Neural cell (in vitro differentiated cells): Measurements from ENCODE around the gene MERTK. TPM values are rescaled to one million over a fixed set of nuclear protein-coding genes. Genes with fewer than 3 reads are reported as not detected.
"Not testable (repeated sequence)": the region's sequence is repeated elsewhere in the genome, so short reads cannot be mapped to it uniquely, and the experiment has no call there.

ENCODE experiments used
- H2AFZ ChIP-seq: fragments of 200-600, 300-800 bp; sonication (generic), shearing (Covaris generic); 2 replicates; pipeline ENCODE4 v1.6.0; 2014; ENCODE audit warnings: low read depth, mild to moderate bottlenecking, antibody characterized with exemption, low read length, moderate library complexity
- H3F3A ChIP-seq: fragments of 200-600 bp; shearing (Covaris generic); 2 replicates; pipeline ENCODE4 v1.6.1; 2016; ENCODE audit warnings: mild to moderate bottlenecking, moderate library complexity, mixed read lengths, antibody characterized with exemption, low read length; ENCODE audit not compliant: insufficient read depth, poor library complexity, severe bottlenecking
- H3K27ac ChIP-seq: fragments of 200-600, 300-800 bp; sonication (generic), shearing (Covaris generic); 2 replicates; pipeline ENCODE4 v1.5.1; 2014; ENCODE audit warnings: mild to moderate bottlenecking, low read length, moderate library complexity
- H3K27me3 ChIP-seq: fragments of 300-800, 200-600 bp; sonication (generic), shearing (Covaris generic); 2 replicates; pipeline ENCODE4 v1.6.0; 2014; ENCODE audit warnings: mild to moderate bottlenecking, low read depth, low read length, moderate library complexity; ENCODE audit not compliant: insufficient read depth
- H3K36me3 ChIP-seq: fragments of 300-800, 200-600 bp; sonication (generic), shearing (Covaris generic); 2 replicates; pipeline ENCODE4 v1.5.1; 2014; ENCODE audit warnings: mild to moderate bottlenecking, antibody characterized with exemption, low read length, moderate library complexity; ENCODE audit not compliant: insufficient read depth
- H3K4me2 ChIP-seq: fragments of 300-800, 200-600 bp; sonication (generic), shearing (Covaris generic); 2 replicates; pipeline ENCODE4 v1.6.0; 2014; ENCODE audit warnings: mild to moderate bottlenecking, low read length
- H3K4me3 ChIP-seq: fragments of 300-800, 200-600 bp; sonication (generic), shearing (Covaris generic); 2 replicates; pipeline ENCODE4 v1.5.1; 2014; ENCODE audit warnings: mild to moderate bottlenecking, low read length, moderate library complexity
- H3K79me2 ChIP-seq: fragments of 200-600 bp; shearing (Covaris generic); replicated peaks from 2 replicates; pipeline ENCODE4 v1.6.0; 2014; ENCODE audit warnings: mild to moderate bottlenecking, low read length, moderate library complexity; ENCODE audit not compliant: insufficient read depth
- H3K9ac ChIP-seq: fragments of 300-800, 200-600 bp; sonication (generic), shearing (Covaris generic); 2 replicates; pipeline ENCODE4 v1.6.1; 2016; ENCODE audit warnings: mild to moderate bottlenecking, low read length, mixed read lengths
- H3K9me2 ChIP-seq: fragments of 200-600 bp; shearing (Covaris generic); 2 replicates; pipeline ENCODE4 v1.6.1; 2016; ENCODE audit warnings: mild to moderate bottlenecking, low read length, mixed read lengths; ENCODE audit not compliant: insufficient read depth
- H3K9me3 ChIP-seq: fragments of 200-600, 300-800 bp; sonication (generic), shearing (Covaris generic); 2 replicates; pipeline ENCODE4 v1.6.1; 2016; ENCODE audit warnings: mild to moderate bottlenecking, mixed run types, low read length, moderate library complexity, mixed read lengths
- H4K20me1 ChIP-seq: fragments of 200-600 bp; shearing (Covaris generic); 2 replicates; pipeline ENCODE4 v1.6.1; 2016; ENCODE audit warnings: mild to moderate bottlenecking, mixed run types; ENCODE audit not compliant: insufficient read depth
- EP300 ChIP-seq: fragments of 450-650 bp; conservative IDR thresholded peaks from 2 replicates; pipeline ENCODE4 v1.6.1; 2014; ENCODE audit warnings: antibody characterized with exemption, mild to moderate bottlenecking, moderate library complexity; ENCODE audit not compliant: poor library complexity, severe bottlenecking
- EZH2 ChIP-seq: fragments of 200-600, 300-800 bp; shearing (Covaris generic), sonication (generic); IDR thresholded peaks from 2 replicates; pipeline ENCODE4 v1.6.1; 2014; ENCODE audit warnings: antibody characterized with exemption, low read length, borderline replicate concordance, mild to moderate bottlenecking; ENCODE audit not compliant: insufficient read depth, poor library complexity, severe bottlenecking
- MXI1 ChIP-seq: fragments of 450-650 bp; conservative IDR thresholded peaks from 2 replicates; pipeline ENCODE4 v1.6.1; 2014; ENCODE audit warnings: antibody characterized with exemption, mild to moderate bottlenecking; ENCODE audit not compliant: poor library complexity, severe bottlenecking
- POLR2AphosphoS5 ChIP-seq: IDR thresholded peaks from 2 replicates; pipeline ENCODE4 v1.6.1; 2012
- SMC3 ChIP-seq: fragments of 450-650 bp; conservative IDR thresholded peaks from 2 replicates; pipeline ENCODE4 v1.6.1; 2014; ENCODE audit warnings: antibody characterized with exemption, mild to moderate bottlenecking, moderate library complexity; ENCODE audit not compliant: poor library complexity
- polyA plus RNA-seq: library from polyadenylated mRNA; depleted of rRNA; stranded (reverse); fragments of >200 nt; gene quantifications from 2 replicates; pipeline ENCODE4 v1.2.3, GENCODE V29; 2014
- TF ChIP-seq, protein P1 (sequence below): IDR thresholded peaks from 2 replicates; pipeline ENCODE4 v1.6.1; 2012; ENCODE audit warnings: borderline replicate concordance

The MERTK gene
- polyA plus RNA-seq, 1 donor from 2014 or later: 0.53 TPM

- Histone ChIP-seq H3K79me2 (no peaks in the 10 kb centered on the region), H2AFZ (no peak overlapping the region), H3K9ac (no peak overlapping the region), H3K9me2 (no peaks in the 10 kb centered on the region), H3F3A (no peaks in the 10 kb centered on the region), H4K20me1 (no peaks in the 10 kb centered on the region), H3K36me3 (no peaks in the 10 kb centered on the region), H3K4me2 (no peak overlapping the region), H3K27me3 (no peaks in the 10 kb centered on the region), H3K4me3 (no peak overlapping the region), H3K27ac (no peak overlapping the region), H3K9me3 (no peaks in the 10 kb centered on the region)
- TF ChIP-seq EP300 (no peak), MXI1 (no peak)
- TF ChIP-seq, protein P1, sequence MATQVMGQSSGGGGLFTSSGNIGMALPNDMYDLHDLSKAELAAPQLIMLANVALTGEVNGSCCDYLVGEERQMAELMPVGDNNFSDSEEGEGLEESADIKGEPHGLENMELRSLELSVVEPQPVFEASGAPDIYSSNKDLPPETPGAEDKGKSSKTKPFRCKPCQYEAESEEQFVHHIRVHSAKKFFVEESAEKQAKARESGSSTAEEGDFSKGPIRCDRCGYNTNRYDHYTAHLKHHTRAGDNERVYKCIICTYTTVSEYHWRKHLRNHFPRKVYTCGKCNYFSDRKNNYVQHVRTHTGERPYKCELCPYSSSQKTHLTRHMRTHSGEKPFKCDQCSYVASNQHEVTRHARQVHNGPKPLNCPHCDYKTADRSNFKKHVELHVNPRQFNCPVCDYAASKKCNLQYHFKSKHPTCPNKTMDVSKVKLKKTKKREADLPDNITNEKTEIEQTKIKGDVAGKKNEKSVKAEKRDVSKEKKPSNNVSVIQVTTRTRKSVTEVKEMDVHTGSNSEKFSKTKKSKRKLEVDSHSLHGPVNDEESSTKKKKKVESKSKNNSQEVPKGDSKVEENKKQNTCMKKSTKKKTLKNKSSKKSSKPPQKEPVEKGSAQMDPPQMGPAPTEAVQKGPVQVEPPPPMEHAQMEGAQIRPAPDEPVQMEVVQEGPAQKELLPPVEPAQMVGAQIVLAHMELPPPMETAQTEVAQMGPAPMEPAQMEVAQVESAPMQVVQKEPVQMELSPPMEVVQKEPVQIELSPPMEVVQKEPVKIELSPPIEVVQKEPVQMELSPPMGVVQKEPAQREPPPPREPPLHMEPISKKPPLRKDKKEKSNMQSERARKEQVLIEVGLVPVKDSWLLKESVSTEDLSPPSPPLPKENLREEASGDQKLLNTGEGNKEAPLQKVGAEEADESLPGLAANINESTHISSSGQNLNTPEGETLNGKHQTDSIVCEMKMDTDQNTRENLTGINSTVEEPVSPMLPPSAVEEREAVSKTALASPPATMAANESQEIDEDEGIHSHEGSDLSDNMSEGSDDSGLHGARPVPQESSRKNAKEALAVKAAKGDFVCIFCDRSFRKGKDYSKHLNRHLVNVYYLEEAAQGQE: no peak
Observed at GRCh38 chr2:112065486-112065885, 167.1 kb downstream of the MERTK start.

- Histone ChIP-seq H3K4me3 (no peak overlapping the region), H3K27ac (no peak overlapping the region), H3K9me2 (no peaks in the 10 kb centered on the region), H3F3A (no peaks in the 10 kb centered on the region), H3K27me3 (no peaks in the 10 kb centered on the region), H3K36me3 (no peaks in the 10 kb centered on the region), H3K9me3 (no peaks in the 10 kb centered on the region), H3K4me2 (no peak overlapping the region), H2AFZ (no peak overlapping the region), H3K79me2 (no peaks in the 10 kb centered on the region), H3K9ac (no peak overlapping the region), H4K20me1 (no peaks in the 10 kb centered on the region)
- TF ChIP-seq POLR2AphosphoS5 (no peak), SMC3 (no peak), EZH2 (no peak)
- TF ChIP-seq, protein P1: no peak
Observed at GRCh38 chr2:112065966-112066365, 167.6 kb downstream of the MERTK start.

DNA sequence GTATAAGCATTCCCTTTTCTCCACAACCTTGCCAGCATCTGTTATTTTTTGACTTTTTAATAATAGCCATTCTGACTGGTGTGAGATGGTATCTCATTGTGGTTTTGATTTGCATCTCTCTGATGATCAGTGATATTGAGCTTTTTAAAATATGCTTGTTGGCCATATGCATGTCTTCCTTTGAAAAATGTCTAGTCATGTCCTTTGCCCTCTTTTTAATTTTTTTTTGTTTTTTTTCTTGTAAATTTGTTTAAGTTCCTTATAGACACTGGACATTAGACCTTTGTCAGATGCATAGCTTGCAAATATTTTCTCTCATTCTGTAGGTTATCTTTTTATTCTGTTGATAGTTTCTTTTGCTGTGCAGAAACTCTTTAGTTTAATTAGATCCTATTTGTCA is 171.4 kb downstream of the MERTK start:
- not testable (repeated sequence) for H3K36me3 ChIP-seq, H3K4me2 ChIP-seq, H3K9ac ChIP-seq, H4K20me1 ChIP-seq, H3F3A ChIP-seq, H3K9me3 ChIP-seq, H3K27ac ChIP-seq, H3K4me3 ChIP-seq, H3K79me2 ChIP-seq, H3K27me3 ChIP-seq, H2AFZ ChIP-seq, H3K9me2 ChIP-seq
